ENCODE data around the gene AUH.
"Not testable (repeated sequence)": the region's sequence is repeated elsewhere in the genome, so short reads cannot be mapped to it uniquely, and the experiment has no call there.

AUH gene, protein sequence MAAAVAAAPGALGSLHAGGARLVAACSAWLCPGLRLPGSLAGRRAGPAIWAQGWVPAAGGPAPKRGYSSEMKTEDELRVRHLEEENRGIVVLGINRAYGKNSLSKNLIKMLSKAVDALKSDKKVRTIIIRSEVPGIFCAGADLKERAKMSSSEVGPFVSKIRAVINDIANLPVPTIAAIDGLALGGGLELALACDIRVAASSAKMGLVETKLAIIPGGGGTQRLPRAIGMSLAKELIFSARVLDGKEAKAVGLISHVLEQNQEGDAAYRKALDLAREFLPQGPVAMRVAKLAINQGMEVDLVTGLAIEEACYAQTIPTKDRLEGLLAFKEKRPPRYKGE

DNA sequence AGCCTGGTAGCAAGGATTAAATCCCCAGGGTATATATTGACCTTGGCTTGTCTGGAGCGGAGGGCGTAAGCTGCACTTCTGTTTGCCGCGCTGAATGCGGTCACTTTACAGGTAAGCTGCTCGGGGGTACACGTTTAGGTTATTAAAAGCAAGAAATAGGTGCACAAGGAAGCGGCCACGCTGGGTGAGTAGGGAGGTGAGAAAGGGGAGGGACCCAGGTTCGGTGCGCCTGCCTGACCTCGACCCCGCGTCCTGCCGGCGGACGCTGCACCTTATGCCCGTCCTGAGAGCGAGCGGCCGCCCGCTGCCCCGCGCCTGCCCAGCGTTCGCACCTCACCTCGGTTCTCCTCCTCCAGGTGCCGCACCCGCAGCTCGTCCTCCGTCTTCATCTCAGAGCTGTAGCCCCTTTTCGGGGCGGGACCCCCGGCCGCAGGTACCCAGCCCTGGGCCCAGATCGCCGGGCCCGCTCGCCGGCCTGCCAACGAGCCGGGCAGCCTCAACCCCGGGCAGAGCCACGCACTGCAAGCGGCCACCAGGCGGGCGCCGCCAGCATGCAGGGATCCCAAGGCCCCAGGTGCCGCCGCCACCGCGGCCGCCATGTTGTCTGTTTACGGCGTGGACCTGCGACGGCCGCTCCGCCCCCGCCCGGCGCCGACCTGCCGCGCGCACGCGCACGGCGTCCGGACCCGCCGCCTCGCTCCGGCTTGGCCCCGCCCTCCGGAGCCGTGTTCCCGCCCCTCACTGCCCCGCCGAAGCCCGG is at the start of gene AUH:
Gene AUH, minus strand, starts transcription at position 628 of the 760 bp plus-strand sequence. Its CDS starts 29 bp downstream, at position 599.
- peak; percentile 74 to 83 for DNase-seq

DNA sequence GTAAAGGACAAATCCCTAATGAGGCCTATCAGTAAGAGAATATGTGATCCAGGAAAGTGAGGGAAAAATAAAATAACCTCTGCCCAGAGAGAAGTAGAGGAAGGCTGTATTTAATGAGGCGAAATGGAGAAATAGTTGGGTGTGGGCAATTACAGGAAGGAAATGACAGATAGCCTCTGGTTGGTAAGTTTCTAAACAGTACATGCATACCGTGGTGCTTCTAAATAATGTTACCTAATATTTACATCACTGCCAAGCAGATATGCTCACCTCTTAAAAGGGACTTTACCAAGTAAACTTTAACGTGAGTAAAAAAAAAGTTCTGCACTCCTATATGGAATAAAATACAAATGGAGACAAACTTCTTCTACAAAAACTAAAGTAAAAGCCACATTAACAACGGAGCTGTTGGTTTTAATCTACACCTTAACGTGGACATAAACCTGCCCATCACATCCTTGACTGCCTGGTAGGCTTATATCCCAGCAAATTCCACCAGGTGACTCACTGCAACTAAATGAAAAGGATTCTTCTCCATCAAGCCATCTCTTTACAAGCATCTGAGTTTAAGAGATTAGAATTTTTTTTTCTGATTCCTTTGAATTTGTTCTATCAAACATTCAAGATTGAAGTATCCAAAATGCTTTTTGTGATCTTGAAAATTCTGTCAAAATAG is 49.5 kb upstream of the AUH start:
- DNase-seq, result no peak

DNA sequence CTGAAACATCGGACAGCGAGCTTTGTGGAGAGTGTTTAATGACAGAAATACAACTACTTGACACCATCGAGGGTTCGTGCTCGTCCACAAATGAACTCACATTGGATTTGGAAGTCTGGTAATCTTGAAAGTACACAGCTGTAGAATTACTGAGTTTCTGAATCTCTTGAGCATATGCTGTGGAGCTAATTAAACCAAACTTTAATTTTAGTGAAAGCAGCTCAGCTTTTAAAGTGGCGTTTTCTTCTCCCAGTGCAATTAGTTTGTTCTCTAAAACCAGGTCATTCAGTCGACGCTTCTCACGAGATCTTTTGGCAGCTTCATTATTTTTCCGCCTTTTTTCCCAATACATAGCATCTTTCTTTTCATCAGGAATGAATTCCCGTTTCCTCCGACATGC is 48.4 kb upstream of the AUH start:
- no peak for DNase-seq

DNA sequence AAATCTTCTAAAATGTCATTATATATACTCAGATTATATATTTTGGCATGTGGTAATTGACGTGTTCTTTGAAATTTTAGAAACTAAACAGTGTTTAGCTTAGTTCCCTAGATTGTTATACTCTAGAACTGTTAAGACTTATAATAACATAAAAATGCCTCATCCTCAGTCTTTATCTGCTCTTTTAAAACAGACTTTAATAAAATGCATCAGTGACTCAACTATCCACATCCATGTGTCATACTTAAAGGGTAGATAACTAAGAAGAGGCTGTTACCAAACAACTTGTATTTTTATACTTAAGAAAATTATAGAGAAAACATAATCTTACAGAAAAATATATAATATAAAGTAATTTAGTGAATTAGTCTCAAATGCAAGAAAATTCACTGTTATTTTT is 46.8 kb upstream of the AUH start:
- no peak for DNase-seq

DNA sequence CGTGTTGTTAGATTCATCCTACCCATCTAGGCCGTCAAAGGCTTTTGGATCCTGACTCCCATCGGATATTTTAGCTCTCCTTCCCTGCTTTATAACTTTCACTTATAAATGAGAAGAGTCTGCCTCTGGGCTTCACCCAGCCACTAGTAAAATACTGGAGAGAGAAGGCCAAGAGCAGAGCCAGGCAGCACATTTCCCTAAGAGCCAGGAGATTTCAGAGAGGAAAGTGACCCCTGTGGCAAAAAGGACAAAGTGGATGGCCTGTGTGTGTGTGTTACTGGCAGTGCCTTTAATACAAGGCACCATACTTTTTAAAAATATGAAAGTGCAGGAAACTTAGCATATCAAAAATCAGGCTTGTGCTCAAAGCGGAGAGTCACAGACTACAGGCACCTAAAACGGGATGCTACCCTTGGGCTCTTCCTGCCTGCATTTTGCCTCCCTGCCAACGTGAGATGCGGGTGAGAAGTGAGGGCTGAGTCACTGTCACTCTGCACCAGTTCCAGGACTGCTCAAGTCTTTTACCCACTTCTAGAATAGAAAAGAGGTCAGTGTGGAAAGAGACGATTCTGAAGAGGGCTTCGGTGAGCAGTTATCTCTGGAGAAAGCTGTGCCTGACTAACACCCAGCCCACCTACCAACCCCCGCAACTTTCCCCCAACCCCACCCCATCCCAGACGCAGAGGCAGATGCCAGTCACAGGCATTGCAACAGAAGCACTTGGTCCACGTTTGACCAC is 46.0 kb upstream of the AUH start:
- no peak for DNase-seq

DNA sequence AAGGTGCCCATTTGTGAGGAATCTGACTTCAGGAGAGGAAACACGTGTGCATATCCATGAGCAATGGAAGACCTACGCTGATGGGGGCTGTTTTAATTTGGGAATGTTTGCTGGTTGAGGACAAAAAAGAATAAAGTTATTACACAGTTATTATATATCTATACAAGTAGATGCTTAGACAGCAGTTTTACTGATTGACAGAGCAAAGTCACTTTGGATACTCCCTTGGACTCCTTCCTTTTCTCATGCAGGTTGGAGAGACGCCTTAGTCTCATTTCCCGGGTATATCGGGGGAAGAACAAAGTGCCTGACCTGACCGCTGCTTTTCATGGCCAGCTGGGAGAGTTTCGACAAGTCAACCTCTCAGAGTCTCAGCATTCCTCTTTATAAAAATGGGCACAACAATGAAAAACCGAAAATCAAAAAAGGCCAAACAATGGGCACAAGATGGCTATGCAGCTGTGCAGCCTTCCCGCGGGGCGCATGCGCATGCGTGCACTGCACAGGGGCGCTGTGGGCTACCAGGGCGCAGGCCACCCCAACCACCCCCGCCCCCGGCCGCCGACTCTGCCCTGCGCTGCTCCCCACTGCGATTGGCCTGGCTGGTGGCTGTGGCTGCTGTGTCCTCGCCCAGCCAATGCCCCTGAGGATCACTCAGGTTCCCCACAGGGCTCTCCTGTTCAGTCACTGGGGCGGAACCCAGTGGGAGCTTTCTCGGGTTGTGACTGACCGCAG is 43.8 kb upstream of the AUH start:
- no peak for DNase-seq

DNA sequence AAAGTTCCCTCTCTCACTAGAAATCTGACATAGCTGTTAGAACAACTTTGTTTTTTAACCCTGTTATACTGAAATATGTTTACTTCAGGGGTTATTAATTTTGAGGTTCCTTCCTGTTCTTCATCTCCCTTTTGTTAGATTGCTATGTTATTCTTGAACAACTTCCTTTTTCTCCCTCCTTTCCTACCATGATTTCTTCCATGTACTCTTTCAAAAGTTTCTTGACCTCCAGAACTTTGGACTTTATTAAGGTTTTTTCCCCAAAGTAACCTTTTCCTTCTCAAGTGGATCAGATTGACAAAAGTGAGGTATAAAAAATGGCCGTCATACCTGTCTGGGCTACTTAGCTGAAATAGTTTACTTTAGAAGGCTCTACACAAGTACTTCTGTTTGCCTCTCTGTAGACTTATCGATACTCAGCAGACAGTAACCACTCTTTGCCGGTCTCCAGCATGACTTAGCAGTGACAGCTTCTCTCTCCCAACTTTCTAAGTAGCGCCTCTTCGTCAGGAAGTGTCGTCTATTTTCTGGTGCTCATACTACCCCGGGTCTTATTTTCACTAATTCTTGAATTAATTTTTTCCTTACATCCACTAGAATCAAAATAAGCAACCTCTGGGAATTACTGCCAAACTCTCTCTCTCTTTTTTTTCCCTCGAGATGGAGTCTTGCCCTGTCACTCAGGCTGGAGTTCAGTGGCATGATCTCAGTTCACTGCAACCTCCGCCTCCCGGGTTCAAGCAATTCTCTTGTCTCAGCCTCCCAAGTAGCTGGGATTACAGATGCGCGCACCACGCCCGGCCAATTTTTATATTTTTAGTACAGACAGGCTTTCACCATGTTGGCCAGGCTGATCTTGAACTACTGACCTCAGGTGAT is 42.2 kb upstream of the AUH start:
- DNase-seq, result no peak

DNA sequence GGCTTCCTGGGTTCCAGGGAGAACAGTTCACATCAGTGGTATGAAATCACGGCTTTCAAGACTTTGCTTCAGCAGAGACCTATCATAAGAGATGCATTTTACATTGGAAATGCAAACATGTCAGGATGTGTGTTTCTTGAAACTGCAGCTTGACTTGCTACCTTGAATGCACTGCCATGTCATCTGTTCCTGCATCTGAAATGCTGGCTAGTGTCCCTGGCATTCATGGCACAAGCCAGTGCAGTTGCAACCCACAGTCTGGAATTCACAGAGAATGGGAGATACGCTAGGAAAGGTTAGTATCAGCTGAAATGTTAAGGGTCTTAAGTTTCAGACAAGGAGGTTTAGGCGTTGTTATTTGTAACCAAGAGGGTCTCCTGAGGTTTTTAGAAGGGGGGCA is 37.2 kb upstream of the AUH start:
- DNase-seq, result no peak

DNA sequence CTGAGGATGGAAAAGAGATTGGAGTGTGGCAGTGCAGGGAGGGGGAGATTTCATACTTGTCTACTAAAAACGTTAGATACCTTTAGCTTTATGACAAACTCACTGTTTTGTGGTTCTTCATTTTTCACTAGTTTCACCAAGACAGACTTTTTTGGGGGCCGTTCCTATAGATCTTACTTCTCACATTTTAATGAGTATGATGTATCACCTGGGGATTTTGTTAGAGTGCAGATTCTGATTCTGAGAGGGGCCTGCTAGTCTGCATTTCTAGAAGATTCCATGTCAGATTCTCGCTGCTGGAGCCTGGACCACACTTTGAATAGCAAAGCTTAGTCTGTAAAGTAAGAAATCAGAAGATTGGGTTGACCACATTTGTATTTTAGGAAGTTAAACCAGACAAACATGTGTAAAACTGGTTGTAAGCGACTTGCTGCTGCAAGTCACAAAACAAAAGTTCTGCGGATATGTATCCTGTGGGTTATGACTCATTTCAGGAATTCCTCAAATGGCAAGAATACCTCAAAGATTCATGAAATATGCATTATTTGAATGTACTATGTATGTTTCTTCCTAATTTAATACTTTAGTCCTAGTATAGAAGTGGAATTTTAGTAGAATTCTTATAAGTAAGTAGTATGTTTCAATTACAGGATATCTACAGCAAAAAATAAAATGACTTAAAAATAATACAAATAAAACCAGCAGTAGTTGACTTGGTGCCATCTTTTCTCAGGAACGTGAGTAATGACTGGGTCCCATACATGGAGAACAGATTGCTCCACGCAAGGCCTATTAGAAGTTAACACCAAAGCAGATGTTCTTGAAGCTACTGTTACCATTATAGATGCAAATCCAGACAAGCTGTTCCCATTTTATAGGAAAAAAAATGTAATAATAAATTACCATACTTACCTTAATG is 34.1 kb upstream of the AUH start:
- no peak for DNase-seq

DNA sequence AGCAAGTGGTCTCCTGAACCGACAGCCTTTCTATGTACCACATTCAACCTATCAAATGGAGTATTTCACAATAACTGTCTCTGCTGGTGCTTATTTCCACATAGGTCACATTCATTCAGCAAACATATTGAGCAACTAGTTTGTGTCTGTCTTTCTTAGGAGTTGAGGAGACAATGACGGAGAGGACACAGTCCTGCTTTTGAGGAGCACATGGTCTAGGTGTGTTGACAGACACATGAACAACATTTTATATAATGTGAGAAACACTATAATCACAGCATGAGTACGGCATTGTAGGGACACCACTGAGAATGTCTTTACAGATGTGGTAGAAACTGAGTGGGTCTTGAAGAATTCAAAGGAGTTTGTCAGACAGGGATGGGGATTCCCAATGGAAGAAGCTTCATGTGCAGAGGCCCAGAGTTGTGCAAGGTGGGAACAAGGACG is 33.4 kb upstream of the AUH start:
- DNase-seq, result no peak

DNA sequence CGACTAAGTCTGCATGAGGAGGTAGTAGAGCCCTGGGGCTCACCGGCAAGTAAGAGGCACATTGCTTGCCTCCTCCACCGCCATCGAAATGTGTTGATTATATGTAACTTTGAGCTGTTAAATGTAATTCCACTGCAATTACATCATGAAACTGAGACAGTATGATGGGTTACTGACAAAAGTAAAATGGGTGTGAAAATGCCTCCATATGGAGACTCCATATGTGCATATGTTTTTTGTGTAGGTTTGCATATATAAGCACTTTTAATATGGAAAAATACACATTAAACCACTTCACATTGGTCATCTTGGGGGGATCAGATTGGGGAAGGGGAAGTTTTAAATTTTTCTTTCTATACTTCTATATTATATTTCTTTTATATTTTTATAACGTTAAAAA is 32.1 kb upstream of the AUH start:
- no peak for DNase-seq

DNA sequence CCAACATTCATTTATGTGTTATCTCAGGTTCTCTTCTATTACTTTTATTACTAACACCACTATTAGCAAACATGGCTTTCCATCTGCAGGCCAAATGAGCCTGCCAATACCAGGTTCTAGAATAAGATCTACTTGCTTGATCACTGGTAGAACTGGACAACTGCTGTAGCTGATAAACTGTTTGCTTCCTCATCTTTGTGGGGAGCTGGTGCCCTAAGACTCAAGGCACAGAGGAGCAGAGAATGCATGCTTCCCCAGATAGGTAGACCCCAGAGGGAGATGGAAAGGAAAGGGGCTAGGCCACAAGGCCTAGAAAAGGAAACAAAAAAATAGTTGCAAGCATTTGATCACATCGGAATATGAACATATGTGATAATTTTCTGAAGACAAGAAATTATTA is 30.7 kb upstream of the AUH start:
- DNase-seq, result no peak

DNA sequence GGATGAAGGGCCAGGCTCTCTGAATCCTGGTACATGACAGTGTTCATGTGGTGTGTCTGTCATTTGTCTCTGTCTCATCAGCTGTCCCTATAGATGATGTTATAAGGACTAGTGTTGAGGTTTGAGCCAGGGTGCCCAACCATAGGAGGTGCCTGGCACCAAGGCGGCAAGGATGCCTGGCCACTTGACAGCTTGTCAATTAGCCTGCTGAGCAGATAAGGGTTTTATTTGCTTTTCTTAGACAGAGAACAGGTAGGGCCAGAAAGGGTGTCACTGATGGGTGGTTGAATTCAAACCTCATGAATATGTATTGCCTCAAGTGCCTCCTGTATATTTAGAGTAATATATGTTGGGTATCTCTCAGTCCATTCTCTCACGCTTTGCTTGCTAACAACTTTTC is 30.1 kb upstream of the AUH start:
- DNase-seq, result no peak

DNA sequence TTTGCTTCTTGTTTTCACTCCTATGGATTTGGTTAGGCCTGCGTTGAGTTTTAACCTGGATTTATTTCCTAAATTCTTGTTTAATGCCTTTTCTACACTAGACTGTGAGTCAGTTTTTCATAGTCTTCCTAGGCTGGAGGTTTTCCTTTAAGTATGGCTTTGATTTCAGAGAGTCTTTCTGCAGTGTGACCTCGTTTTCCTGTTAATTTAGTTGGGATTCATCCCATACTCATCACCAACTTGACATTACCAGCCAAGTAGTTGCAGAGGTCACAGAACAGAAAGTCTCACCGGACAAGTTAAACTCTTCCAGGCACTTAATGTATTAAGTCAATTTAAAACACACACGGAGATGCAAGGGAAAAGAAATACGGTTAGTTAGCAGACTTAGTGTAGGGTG is 29.7 kb upstream of the AUH start:
- no peak for DNase-seq

DNA sequence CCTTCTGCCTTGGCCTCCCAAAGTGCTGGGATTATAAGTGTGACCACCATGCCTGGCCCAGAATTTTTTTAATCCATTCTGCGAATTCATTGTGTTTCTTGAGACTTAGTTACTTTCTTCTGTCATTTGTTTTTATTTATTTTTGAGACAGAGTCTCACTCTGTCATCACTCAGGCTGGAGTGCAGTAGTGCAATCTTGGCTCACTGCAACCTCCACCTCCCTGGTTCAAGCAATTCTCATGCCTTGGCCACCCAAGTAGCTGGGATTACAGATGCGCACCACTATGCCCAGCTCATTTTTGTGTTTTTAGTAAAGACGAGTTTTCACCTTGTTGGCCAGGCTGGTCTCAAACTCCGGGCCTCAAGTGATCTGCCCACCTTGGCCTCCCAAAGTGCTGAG is 28.0 kb upstream of the AUH start:
- DNase-seq, result not testable (repeated sequence)

DNA sequence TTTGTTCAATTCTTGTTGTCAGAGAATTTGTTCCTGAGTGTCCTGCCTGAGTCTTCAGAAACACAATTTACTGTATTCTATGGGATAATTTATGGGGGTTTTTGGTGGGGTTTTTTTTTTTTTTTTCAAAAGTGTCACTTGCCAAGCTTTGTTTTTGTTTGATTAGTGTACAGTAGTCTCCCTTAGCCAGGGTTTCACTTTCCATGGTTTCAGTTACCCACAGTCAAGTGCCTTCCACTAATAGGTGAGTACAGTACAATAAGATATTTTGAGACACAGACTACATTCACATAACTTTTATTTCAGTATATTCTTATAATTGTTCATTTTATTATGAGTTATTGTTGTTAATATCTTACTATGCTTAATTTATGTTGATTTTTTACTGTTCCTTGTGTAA is 25.0 kb upstream of the AUH start:
- DNase-seq, result no peak

DNA sequence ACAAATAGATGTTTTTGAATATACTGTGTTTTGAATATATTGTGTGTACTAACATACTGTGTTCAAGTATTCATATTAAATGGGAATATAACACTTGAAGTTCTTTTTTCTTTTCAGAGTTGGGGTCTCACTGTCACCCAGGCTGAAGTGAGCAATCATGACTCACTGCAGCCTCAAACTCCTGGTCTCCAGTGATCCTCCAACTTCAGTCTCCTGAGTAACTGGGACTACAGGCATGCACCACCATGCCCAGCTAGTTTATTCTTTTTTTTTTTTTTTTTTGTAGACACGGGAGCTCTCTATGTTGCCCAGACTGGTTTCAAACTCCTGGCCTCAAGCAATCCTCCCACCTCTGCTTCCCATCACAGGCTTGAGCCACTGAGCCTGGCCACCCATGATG is 23.2 kb upstream of the AUH start:
- no peak for DNase-seq

DNA sequence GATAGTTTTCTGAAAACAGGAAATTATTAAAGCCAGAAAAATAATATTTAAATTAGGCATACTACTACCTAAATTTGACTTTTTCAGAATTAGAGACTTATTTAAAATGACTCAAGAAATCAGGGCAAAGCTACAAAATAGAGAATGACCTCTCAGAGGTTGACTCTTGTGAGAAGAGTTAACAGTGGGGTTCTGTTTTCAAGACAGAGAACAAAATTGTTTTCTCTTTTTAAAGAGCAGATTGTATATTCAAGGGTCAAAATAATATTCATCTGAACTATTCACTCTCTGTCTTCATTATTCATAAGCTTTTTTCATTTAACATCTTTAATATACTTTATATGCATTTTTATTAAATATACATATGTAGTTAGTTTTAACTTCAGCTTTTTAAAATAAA is 21.9 kb upstream of the AUH start:
- no peak for DNase-seq

DNA sequence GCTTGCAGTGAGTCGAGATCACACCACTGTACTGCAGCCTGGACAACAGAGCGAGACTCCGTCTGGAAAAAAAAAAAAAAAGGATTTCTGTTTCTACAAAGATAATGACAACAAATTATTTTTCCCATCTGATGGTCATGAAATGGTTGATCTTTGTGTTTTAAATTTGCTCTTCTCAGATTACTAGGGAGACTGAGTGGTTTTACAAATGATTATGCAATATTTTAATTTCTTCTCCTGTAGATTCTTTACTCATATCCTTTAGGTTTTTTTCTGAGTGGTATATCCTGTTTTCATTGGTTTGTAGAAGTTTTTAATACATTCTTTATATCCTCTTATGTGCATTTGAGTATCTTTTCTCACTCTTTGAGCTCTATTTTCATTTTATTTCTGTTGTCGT is 20.6 kb upstream of the AUH start:
- no peak for DNase-seq

DNA sequence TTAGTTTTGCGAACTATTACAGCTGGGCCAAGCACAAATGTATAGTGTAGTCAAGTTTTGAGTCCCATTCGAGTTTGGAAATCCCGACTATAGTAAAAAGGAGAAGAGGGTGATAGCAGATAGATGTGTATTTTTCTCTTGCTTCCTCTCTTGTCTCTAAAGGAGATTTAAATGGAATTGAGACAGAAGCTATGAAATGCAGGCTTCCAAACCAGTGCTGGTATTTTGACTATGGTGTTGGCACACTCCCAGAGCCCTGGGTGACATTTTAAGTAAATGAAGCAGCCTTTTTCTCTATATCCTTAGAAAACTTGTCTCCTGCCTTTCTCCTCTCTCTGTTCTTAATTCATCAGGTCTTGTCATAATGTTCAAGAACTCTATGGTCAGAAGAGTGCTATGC is 17.7 kb upstream of the AUH start:
- no peak for DNase-seq

Measured in hippocampal formation (tissue), 2 donors.